Stimulated activated CD8-positive, alpha-beta memory T cell treated with anti-CD3 and anti-CD28 coated beads, Interleukin-4, amount 100 ng/mL, for 24 hours (primary cell): ENCODE data around the gene POLR3A.

ENCODE experiments used
- DNase-seq: peaks from one replicate; pipeline ENCODE4 v3.0.0-alpha.2; 2020; ENCODE audit warnings: low read depth

POLR3A gene

DNA sequence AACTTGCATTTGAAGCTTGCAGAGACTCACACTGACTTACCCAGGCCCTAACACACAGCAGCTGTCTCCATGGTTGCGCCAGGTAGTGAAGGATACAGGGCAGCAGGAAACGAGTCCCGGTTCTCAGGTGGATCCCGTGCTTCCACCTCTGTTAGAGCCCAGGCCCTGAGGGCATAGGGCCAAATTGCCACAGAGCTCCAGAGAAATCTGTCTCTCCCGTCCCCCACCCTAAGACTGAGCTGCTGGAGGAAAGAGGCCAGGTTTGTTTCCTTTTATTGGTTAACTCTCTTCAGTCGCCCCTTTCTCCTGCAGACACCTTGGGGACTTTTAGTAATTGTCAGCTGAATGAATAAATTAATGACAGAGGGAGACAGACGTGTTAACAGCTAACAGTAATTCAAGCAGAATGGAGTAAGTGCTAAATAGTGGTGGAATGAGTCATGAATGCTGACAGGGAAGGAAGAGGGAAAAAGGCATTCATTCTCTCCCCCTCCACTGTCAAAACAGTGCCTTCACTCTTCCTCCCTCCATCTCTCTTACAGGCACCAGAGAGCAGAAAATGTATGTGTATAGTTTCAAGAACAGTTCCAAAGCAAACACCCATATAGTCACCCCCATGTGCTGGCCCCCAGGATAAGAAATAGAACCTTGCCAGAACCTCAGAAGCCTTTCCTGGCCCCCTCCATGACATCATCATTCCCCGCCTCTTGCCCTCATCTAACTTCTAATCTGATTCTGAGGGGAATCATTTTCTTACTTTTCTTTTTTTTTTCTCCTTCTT is 86.0 kb downstream of the POLR3A start:
- no peak for DNase-seq

DNA sequence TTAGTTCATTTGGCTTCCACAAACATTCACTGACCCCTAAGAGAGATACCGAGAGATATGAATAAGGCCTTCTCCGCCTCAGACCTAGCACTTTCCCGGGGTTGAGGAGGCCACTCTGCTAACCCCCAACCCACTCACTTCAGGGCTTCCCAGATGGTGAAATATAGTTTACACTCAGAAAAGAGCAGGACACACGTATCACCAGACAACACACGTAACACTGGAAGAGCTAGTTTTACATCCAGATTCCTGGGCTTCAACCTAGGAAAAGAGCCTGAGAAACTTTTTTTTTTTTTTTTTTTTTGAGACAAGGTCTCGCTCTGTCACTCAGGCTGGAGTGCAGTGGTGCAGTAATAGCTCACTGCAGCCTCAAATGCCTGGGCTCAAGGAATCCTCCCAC is 87.5 kb downstream of the POLR3A start:
- no peak for DNase-seq

GRCh38 chr10:77940627-77941026 is 88.7 kb downstream of the POLR3A start:
- no peak for DNase-seq

DNA sequence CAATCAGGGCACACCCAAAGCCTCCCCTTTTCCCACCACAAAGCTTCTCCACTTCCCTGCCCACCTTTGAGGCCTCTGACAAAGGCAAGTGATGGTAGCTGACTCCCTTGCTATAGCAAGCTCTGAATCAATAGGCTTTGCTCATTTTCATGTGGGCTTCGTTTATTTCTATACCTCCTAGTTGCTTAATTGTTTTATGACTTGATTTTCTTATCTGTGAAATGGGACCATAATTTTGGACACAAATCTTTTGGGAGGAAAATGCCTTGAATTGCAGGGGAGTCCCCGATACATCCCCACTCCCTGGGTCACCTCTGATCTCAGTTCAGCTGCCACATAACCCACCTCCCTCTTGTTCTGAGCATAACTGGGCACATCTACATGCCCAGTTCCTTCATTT is 89.1 kb downstream of the POLR3A start:
- DNase-seq, result no peak

GRCh38 chr10:77939561-77940001 is 89.7 kb downstream of the POLR3A start:
- DNase-seq, result no peak

- DNase-seq, result no peak
These were observed 92.4 kb downstream of the POLR3A start for GRCh38 chr10:77936697-77937567.

DNA sequence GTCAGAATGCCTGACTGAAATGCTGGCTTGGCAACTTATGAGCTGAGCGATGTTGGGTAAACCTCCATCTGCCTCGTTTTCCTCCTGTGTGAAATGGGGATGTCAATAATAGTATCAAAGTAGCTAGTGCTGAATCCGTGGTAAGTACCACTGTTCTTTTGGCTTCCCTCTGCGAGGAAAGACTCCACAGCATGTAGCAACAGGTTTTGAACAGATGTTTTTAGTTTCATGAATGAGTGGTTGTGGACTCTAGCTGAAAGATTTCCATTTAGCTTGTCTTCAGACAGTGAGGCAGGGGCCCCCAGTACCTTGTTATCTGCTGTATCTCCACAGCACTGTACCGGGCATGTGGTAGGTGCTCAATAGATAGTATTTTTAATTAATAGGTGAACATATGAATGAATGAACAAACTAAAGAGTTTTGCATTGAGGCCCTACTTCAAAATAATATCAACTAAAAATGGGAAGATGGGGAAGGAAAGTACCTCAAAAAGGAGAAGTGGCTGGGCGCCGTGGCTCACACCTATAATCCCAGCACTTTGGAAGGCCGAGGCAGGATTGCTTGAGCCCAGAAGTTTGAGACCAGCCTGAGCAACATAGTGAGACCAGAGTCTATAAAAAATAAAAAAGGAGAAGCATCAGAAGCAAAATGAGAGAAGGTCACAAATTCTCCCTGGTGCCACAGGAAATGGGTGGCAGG is 97.1 kb downstream of the POLR3A start:
- no peak for DNase-seq

GRCh38 chr10:77927402-77928246 is 101.7 kb downstream of the POLR3A start:
- no peak for DNase-seq

DNA sequence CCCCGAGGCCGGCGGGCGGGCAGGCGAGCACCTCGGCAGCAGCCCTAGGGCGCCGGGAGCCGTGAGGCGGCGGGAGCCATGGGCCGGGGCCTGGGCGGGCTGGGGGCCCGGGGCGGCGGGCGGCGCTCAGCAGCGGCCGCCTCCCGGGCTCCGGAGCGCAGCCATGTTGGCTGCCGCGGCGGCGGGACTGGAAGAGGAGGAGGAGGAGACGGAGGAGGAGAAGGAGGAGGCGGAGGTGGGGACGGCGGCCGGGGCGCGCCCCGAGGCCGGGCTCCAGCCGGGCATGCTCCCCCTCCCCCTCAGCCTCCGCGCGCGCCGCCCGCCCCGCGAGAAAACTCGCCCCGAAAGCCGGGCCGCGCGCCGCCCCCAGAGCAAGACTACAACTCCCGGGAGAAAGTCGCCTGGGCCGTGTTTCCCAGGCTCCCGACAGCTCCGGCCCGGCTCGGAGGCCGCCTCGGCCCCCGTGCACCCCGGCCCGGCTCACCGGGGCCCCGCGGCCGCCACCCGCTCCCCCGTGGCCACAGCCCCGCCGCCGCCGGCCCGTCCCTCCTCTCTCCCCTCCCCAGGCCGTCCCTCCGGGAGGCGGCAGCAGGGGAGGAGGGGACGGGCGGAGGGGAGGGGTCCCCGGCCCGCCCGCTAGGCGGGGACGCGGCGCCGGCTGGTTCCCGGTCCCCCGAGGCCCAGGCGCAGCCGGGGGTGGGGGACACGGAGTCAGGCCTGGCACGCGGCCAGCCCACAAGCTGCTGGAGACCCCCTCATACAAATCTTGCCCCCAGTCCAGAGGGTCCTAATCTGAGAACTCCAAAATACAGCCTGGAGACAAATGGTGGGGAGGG is 102.5 kb downstream of the POLR3A start, which contains the start of gene DLG5:
DLG5 (minus strand) TSS at position 190 of the 836 bp plus-strand sequence. CDS start 235 bp downstream, outside the sequence.
- DNase-seq, result no peak

- no peak for DNase-seq
These were observed 103.3 kb downstream of the POLR3A start for GRCh38 chr10:77925795-77926565.

DNA sequence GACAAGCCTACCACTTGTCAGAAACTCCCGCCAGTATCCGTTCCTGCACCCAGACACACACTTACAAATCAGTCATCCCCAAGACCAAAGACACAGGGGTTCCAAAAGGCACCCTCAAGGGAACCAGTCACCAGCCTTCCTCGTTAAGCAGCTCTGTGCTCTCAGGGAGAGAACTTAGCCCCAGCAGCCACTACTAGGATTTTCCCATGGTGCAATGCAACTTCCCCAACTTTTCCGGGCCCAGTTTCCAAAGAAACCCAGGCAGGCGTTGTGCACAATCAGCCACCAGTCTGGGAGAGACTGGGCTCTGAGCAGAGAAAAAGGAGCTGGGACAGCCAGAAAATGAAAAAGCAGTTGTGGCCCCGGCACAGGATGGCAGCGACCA is 103.9 kb downstream of the POLR3A start:
- no peak for DNase-seq

DNA sequence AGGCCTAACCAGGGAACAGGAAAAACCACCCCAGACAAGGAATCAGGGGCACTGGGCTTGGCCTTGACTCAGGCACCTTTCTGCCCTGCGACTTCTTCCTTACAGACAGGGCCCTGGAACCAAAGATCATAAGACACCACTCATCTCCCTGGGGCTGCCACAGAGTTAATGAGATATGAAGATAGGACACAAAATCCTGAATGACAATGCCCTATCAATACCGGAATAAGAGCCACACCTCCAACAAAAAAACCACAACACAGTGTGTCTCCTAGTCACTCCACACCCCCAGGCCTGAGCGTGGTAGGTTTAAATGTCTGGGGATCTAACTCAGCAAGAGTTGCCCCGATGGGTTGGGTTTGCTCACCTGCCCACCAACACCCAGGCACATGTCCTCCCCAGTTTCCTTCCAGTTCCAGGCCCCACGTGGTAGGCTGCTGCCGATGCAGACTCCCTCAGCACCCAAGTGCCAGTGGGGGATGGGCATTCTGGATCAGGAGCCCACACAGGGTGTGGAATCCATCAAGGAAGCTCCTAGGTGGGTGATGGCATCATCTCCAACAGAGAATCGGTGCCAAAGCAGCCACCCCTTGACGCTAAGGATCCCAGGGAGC is 106.6 kb downstream of the POLR3A start:
- no peak for DNase-seq

- no peak for DNase-seq
These were observed 107.3 kb downstream of the POLR3A start for GRCh38 chr10:77922055-77922454.

DNA sequence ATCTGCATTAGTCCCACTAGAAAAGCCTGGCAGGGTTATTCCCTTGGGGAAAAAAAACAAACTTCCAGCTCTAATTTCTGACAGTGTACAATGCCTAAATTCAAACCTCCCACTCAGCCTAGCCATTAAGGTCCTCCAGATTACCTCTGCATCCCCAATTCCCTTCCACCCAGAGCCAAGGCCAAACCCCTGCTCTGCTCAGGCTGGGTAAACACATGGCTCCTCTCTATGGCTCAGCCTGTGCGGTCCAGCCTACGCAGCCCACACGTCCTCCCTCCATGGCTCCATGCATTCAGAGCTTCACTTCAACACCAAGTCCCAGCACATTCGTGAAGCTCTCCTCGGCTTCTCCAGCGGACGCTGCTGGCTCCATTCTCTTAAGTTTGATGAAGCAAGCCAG is 107.9 kb downstream of the POLR3A start:
- DNase-seq, result no peak

- DNase-seq, result no peak
These were observed 108.8 kb downstream of the POLR3A start for GRCh38 chr10:77920495-77920894.

- no peak for DNase-seq
These were observed 109.6 kb downstream of the POLR3A start for GRCh38 chr10:77919713-77920108.
